HepG2 (cell line): Measurements from ENCODE around the gene ELP2. TPM values are rescaled to one million over a fixed set of nuclear protein-coding genes. Genes with fewer than 3 reads are reported as not detected.
A peak's percentile ranks its signal among the peaks of the same experiment; 100 is the strongest.

Source experiments
- FOXP4 ChIP-seq: sonication (generic); formaldehyde crosslinking; IDR thresholded peaks from 2 replicates; pipeline ENCODE4 v1.4.0; 2020; ENCODE audit warnings: missing genetic modification reagents
- GTF2F1 ChIP-seq: fragments of 150-350 bp; IDR thresholded peaks from 2 replicates; pipeline ENCODE4 v1.6.1; 2014; ENCODE audit warnings: low read length
- HBP1 ChIP-seq: IDR thresholded peaks from 2 replicates; pipeline ENCODE4 v1.6.1; 2016; ENCODE audit warnings: low read depth, control low read depth
- HMGA1 ChIP-seq: sonication (generic); formaldehyde crosslinking; conservative IDR thresholded peaks from 2 replicates; pipeline ENCODE4 v1.4.0; 2020; ENCODE audit warnings: missing genetic modification reagents
- JDP2 ChIP-seq: sonication (generic); formaldehyde crosslinking; IDR thresholded peaks from 2 replicates; pipeline ENCODE4 v1.8.1; 2022; ENCODE audit warnings: missing genetic modification reagents, borderline replicate concordance
- JUND ChIP-seq: sonication (generic); formaldehyde crosslinking; IDR thresholded peaks from 2 replicates; pipeline ENCODE4 v1.8.0; 2022; ENCODE audit warnings: mild to moderate bottlenecking, missing genetic modification reagents
- MEIS1 ChIP-seq: sonication (generic); formaldehyde crosslinking; IDR thresholded peaks from 2 replicates; pipeline ENCODE4 v1.9.0; 2021; ENCODE audit warnings: mild to moderate bottlenecking, missing genetic modification reagents, moderate library complexity, borderline replicate concordance
- MZF1 ChIP-seq: sonication (generic); formaldehyde crosslinking; IDR thresholded peaks from 2 replicates; pipeline ENCODE4 v1.8.1; 2023; ENCODE audit warnings: mild to moderate bottlenecking, missing genetic modification reagents, borderline replicate concordance
- NFYB ChIP-seq: sonication (generic); formaldehyde crosslinking; IDR thresholded peaks from 2 replicates; pipeline ENCODE4 v1.4.0; 2020; ENCODE audit warnings: missing genetic modification reagents
- NRL ChIP-seq: sonication (generic); formaldehyde crosslinking; IDR thresholded peaks from 2 replicates; pipeline ENCODE4 v1.5.0; 2020; ENCODE audit warnings: missing genetic modification reagents, mild to moderate bottlenecking, moderate library complexity, borderline replicate concordance
- POLR2A ChIP-seq, 2 experiments: IDR thresholded peaks; 2 replicates each; pipeline ENCODE4 v1.6.1; 2011; ENCODE audit warnings: low read depth in 2 of 2, low read length in 2 of 2, mild to moderate bottlenecking in 1 of 2, moderate library complexity in 1 of 2; ENCODE audit not compliant: insufficient read depth in 1 of 2
- RBAK ChIP-seq: sonication (generic); formaldehyde crosslinking; IDR thresholded peaks from 2 replicates; pipeline ENCODE4 v1.5.1; 2020; ENCODE audit warnings: mild to moderate bottlenecking, missing genetic modification reagents
- SAP130 ChIP-seq: IDR thresholded peaks from 2 replicates; pipeline ENCODE4 v1.6.1; 2016; ENCODE audit warnings: low read depth
- SETDB1 ChIP-seq: sonication (generic); formaldehyde crosslinking; IDR thresholded peaks from 2 replicates; pipeline ENCODE4 v1.5.1; 2020; ENCODE audit warnings: missing genetic modification reagents, mild to moderate bottlenecking, borderline replicate concordance
- SMARCC2 ChIP-seq: fragments of 450-650 bp; IDR thresholded peaks from 2 replicates; pipeline ENCODE4 v1.6.1; 2017; ENCODE audit warnings: antibody characterized with exemption, mild to moderate bottlenecking
- STAG1 ChIP-seq: sonication (generic); formaldehyde crosslinking; IDR thresholded peaks from 2 replicates; pipeline ENCODE4 v1.4.0; 2020; ENCODE audit warnings: missing genetic modification reagents
- TERF1 ChIP-seq: sonication (generic); formaldehyde crosslinking; IDR thresholded peaks from 2 replicates; pipeline ENCODE4 v1.8.0; 2022; ENCODE audit warnings: mild to moderate bottlenecking, missing genetic modification reagents, moderate library complexity
- TFE3 ChIP-seq: IDR thresholded peaks from 2 replicates; pipeline ENCODE4 v1.6.1; 2016
- U2AF1 ChIP-seq: fragments of 200-400 bp; formaldehyde crosslinking; optimal IDR thresholded peaks from 2 replicates; pipeline ENCODE3; 2017; ENCODE audit warnings: mild to moderate bottlenecking, low read depth, low read length
- ZBTB7B ChIP-seq: sonication (generic); formaldehyde crosslinking; IDR thresholded peaks from 2 replicates; pipeline ENCODE4 v1.4.0; 2020; ENCODE audit warnings: missing genetic modification reagents
- ZC3H13 ChIP-seq: sonication (generic); formaldehyde crosslinking; IDR thresholded peaks from 2 replicates; pipeline ENCODE4 v1.8.1; 2023; ENCODE audit warnings: mild to moderate bottlenecking, missing genetic modification reagents, moderate library complexity
- ZNF329 ChIP-seq: sonication (generic); formaldehyde crosslinking; IDR thresholded peaks from 2 replicates; pipeline ENCODE4 v1.9.0; 2021; ENCODE audit warnings: low read depth, mild to moderate bottlenecking, missing genetic modification reagents
- ZNF333 ChIP-seq: sonication (generic); formaldehyde crosslinking; IDR thresholded peaks from 2 replicates; pipeline ENCODE4 v1.4.0; 2020; ENCODE audit warnings: mild to moderate bottlenecking, missing genetic modification reagents, borderline replicate concordance
- ZNF383 ChIP-seq: sonication (generic); formaldehyde crosslinking; IDR thresholded peaks from 2 replicates; pipeline ENCODE4 v1.4.0; 2020; ENCODE audit warnings: missing genetic modification reagents, mild to moderate bottlenecking, borderline replicate concordance
- ZNF510 ChIP-seq: sonication (generic); formaldehyde crosslinking; IDR thresholded peaks from 2 replicates; pipeline ENCODE4 v1.4.0; 2020; ENCODE audit warnings: low read depth, mild to moderate bottlenecking, missing genetic modification reagents
- ZNF598 ChIP-seq: sonication (generic); formaldehyde crosslinking; IDR thresholded peaks from 2 replicates; pipeline ENCODE4 v1.5.1; 2020; ENCODE audit warnings: mild to moderate bottlenecking, missing genetic modification reagents, borderline replicate concordance
- ZNF781 ChIP-seq: sonication (generic); formaldehyde crosslinking; IDR thresholded peaks from 2 replicates; pipeline ENCODE4 v1.5.1; 2020; ENCODE audit warnings: borderline replicate concordance, mild to moderate bottlenecking, missing genetic modification reagents; ENCODE audit errors: not compliant biosample characterization
- polyA plus RNA-seq, 8 experiments: library from polyadenylated mRNA; depleted of rRNA in 3 of 8; stranded (reverse) in 7 of 8; unstranded in 1 of 8; fragments of >200 nt; fragmentation: Illumina TruSeq in 4 of 8; extraction: Trizol in 4 of 8; gene quantifications; 2 replicates each; pipeline versions ENCODE4 v1.2.1 to v1.2.3, GENCODE V29; 2011 to 2016; ENCODE audit warnings: low read depth in 4 of 8, missing spikeins in 1 of 8, mixed read lengths in 1 of 8; ENCODE audit not compliant: insufficient read depth in 1 of 8
- total RNA-seq, 5 experiments: library from RNA; depleted of rRNA; stranded (reverse); fragments of >200 nt; fragmentation: Illumina TruSeq; extraction: Trizol; gene quantifications; 2 replicates each; pipeline ENCODE4 v1.2.3, GENCODE V29; 2016; ENCODE audit warnings: low read depth in 1 of 5

Gene ELP2
- total and polyA plus RNA-seq, 2 of the 13 experiments (the other 11 are each of a cell fraction or from before 2014, with no cell fraction given): 98.7 to 100 TPM

- no peak for TF ChIP-seq ZBTB7B (CRISPR knock-in tag)
- no peak for TF ChIP-seq HMGA1 (CRISPR knock-in tag)
- TF ChIP-seq MZF1 (CRISPR knock-in tag): no peak
- no peak for TF ChIP-seq SMARCC2
- no peak for TF ChIP-seq HBP1 (CRISPR knock-in tag)
- TF ChIP-seq STAG1: peak; percentile 22
- no peak for TF ChIP-seq TFE3 (CRISPR knock-in tag)
- no peak for TF ChIP-seq ZNF598 (CRISPR knock-in tag)
- TF ChIP-seq JDP2 (CRISPR knock-in tag): no peak
- TF ChIP-seq GTF2F1: no peak
- no peak for TF ChIP-seq ZNF510 (CRISPR knock-in tag)
- peak; percentile 65; the same call in 1 of the 2 replicates for TF ChIP-seq ZC3H13
- TF ChIP-seq ZNF781 (CRISPR knock-in tag): peak; percentile 23
- TF ChIP-seq SAP130: peak; percentile 83
- TF ChIP-seq ZNF329 (CRISPR knock-in tag): no peak
- TF ChIP-seq SETDB1 (CRISPR knock-in tag): no peak
- no peak for TF ChIP-seq TERF1 (CRISPR knock-in tag)
- no peak for TF ChIP-seq ZNF383 (CRISPR knock-in tag)
- no peak for TF ChIP-seq NRL (CRISPR knock-in tag)
- TF ChIP-seq RBAK (CRISPR knock-in tag): no peak
- TF ChIP-seq ZNF333 (CRISPR knock-in tag): peak; percentile 73; the same call in 1 of the 2 replicates
- TF ChIP-seq MEIS1 (CRISPR knock-in tag): no peak
- peak; percentile 40; the same call in 1 of the 2 replicates for TF ChIP-seq FOXP4 (CRISPR knock-in tag)
- TF ChIP-seq U2AF1: no peak
- no peak for TF ChIP-seq JUND
- peak; percentile 83 to 86 for TF ChIP-seq POLR2A (IDR thresholded peaks at IDR 0.05; ENCODE audit: insufficient read depth in 1 of 2, low read depth in 2 of 2, low read length in 2 of 2)
- TF ChIP-seq NFYB (CRISPR knock-in tag): no peak
Measured at GRCh38 chr18:36187193-36187825, 57.6 kb downstream of the ELP2 start, which contains the start of gene MOCOS (continued).
